HG02943 (cell line): Measurements from ENCODE around the gene GLS.
"Not testable (repeated sequence)": the region's sequence is repeated elsewhere in the genome, so short reads cannot be mapped to it uniquely, and the experiment has no call there.

ENCODE experiments used
- ATAC-seq: cut with Tn5 transposase; IDR thresholded peaks from one replicate; pipeline ENCODE4 v1.9.1; 2021; ENCODE audit warnings: mild to moderate bottlenecking, low read depth, moderate library complexity; ENCODE audit not compliant: unreplicated experiment

Gene GLS

GRCh38 chr2:190882856-190883582 is 2.4 kb downstream of the GLS start:
- no peak for ATAC-seq

DNA sequence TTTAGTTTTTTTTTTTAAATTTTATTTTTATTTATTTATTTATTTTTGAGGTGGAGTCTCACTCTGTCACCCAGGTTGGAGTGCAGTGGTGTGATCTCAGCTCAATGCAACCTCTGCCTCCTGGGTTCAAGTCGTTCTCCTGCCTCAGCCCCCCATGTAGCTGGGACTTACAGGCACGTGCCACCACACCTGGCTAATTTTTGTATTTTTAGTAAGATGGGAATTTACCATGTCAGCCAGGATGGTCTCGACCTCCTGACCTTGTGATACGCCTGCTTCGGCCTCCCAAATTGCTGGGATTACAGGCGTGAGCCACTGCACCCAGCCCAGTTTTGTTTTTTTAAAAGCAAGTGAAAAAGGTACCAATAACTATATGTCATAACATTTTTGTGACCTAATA is 5.2 kb downstream of the GLS start:
- not testable (repeated sequence) for ATAC-seq

- no peak for ATAC-seq
Measured at GRCh38 chr2:190887089-190887488, 6.5 kb downstream of the GLS start.

DNA sequence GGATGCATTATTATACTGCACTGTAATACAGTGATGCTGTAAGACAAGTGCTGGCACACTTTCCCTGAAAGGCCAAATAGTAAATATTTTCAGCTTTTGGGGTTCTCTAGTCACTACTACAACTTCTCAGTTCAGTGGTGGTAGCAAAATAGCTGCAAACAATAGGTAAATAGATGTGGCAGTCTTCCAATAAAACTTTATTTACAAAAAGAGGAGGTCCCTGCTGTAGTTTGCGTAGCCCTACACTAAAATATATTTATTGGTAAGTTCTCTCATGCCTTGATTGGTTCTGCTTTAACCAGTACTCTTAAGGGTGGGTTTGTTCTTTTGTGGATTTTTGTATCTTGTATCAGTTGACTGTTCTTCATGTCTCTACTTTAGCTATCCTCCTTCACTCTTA is 7.8 kb downstream of the GLS start:
- ATAC-seq: no peak

GRCh38 chr2:190889175-190889943 is 8.7 kb downstream of the GLS start:
- no peak for ATAC-seq

GRCh38 chr2:190891372-190891771 is 10.8 kb downstream of the GLS start:
- ATAC-seq: no peak

GRCh38 chr2:190891889-190892288 is 11.3 kb downstream of the GLS start:
- no peak for ATAC-seq

GRCh38 chr2:190893157-190893556 is 12.5 kb downstream of the GLS start:
- ATAC-seq: no peak

GRCh38 chr2:190896477-190896876 is 15.9 kb downstream of the GLS start:
- no peak for ATAC-seq

- no peak for ATAC-seq
Measured at GRCh38 chr2:190903693-190904450, 23.3 kb downstream of the GLS start.

DNA sequence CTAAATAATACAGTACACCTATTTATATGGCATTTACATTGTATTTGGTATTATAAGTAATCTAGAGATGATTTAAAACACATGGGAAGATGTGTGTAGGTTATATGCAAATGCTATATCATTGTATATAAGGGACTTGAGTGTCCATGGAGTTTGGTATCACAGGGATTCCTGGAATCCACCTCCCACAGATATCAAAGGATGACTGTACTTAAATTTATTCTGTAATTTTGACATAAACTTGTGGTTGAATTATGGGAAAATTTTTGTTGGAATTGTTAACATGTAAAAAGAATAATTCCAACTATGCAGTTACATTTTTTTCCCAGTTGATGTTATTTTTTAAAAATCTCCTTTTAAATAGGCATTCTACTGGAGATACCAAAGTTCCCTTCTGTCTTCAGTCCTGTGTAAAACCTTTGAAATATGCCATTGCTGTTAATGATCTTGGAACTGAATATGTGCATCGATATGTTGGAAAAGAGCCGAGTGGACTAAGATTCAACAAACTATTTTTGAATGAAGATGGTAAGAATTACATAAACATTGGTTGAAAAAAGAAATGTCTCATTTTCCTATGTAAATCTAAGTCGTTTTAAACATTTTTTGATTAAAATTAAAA is 24.1 kb downstream of the GLS start:
- no peak for ATAC-seq

- no peak for ATAC-seq
Measured at GRCh38 chr2:190908532-190908931, 27.9 kb downstream of the GLS start.

- ATAC-seq: no peak
Measured at GRCh38 chr2:190909680-190910079, 29.1 kb downstream of the GLS start.

- no peak for ATAC-seq
Measured at GRCh38 chr2:190910341-190911136, 29.9 kb downstream of the GLS start.

DNA sequence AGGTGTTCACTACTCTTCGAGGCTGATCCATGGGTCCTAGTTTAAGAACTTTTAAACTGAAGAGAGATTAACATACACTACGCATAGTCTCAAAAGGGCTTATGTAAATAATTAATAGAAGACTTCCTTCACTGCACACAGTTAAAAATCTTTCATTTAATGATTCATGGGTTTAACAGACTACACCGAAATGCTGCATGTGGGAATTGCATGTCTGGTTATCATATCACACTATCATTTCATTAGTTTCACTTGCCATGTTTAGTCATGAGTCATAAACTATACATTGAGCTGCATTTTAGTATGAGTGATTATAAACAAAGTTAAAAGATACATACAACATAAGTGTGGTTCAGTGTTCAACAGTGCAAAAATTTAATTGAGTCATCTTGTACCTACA is 31.2 kb downstream of the GLS start:
- ATAC-seq: peak; percentile 93

- no peak for ATAC-seq
Measured at GRCh38 chr2:190912726-190913125, 32.1 kb downstream of the GLS start.

DNA sequence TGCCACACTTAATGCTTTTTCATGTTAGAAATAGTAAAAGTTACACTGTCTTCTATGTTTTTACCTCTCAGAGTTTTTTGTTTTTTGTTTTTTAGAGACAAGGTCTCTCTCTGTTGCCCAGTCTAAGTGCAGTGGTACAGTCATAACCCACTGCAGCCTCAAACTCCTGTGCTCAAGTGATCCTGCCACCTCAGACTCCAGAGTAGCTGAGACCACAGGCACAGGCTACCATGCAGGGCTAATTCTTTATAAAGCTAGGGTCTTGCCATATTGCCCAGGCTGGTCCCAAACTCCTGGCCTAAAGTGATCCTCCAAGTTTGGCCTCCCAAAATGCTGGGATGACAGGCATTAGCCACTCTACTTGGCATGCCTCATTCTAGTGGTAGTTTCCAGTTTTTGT is 33.1 kb downstream of the GLS start:
- no peak for ATAC-seq

DNA sequence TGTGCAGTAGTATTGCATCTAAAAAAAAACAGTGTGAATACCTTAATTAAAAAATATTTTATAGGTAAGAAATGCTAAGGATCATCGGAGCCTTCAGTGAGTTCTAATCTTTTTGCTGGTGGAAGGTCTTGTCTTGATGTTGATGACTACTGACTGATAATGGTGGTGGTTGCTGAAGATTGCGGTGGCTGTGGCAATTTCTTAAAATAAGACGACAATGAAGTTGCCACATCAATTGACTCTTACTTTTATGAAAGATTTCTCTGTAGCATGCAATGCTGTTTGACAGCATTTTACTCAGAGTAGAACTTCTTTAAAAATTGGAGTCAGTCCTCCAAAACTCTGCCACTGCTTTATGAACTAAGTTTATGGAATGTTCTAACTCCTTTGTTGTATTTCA is 36.2 kb downstream of the GLS start:
- ATAC-seq: no peak

DNA sequence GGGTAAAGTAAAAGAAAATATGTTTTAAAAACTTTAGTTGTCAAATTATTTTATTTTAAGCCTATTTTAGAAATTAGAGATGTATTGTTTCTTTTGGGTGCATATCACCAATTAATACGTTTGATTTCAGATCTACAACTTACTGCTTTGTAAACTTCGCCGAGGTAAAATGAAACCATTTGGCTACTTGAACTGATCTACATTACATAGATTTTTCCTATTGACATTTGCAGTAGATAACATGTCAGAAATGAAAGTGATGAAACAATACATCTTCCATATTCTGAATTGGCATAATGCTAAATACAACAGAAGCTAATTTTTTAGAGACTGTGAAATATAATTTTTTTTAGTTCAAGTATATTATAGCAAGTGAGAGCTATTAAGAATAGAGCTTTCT is 39.5 kb downstream of the GLS start:
- no peak for ATAC-seq

- no peak for ATAC-seq
Measured at GRCh38 chr2:190922376-190922775, 41.8 kb downstream of the GLS start.
